Middle frontal gyrus (tissue), 1 donor: ENCODE data around the gene FAM3C.

ENCODE experiments used
- DNase-seq: peaks from one replicate; pipeline ENCODE4 v3.0.0-alpha.2; 2015; ENCODE audit warnings: low spot score; ENCODE audit errors: extremely low spot score

The FAM3C gene

GRCh38 chr7:121300685-121301420 is 95.3 kb downstream of the FAM3C start:
- no peak for DNase-seq
